Stimulated activated CD8-positive, alpha-beta memory T cell treated with anti-CD3 and anti-CD28 coated beads, Interleukin-4, amount 100 ng/mL, for 1 hour (primary cell): ENCODE data around the gene GPR137.
"Not testable (repeated sequence)": the region's sequence is repeated elsewhere in the genome, so short reads cannot be mapped to it uniquely, and the experiment has no call there.

Source experiments
- DNase-seq, 2 donors: peaks; one replicate each; pipeline ENCODE4 v3.0.0-alpha.2; 2020; ENCODE audit warnings: low read depth in 2 of 2, low spot score in 1 of 2

GPR137 gene, protein sequence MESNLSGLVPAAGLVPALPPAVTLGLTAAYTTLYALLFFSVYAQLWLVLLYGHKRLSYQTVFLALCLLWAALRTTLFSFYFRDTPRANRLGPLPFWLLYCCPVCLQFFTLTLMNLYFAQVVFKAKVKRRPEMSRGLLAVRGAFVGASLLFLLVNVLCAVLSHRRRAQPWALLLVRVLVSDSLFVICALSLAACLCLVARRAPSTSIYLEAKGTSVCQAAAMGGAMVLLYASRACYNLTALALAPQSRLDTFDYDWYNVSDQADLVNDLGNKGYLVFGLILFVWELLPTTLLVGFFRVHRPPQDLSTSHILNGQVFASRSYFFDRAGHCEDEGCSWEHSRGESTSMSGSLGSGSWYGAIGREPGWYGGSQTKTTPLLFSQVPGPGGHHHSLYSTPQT

DNA sequence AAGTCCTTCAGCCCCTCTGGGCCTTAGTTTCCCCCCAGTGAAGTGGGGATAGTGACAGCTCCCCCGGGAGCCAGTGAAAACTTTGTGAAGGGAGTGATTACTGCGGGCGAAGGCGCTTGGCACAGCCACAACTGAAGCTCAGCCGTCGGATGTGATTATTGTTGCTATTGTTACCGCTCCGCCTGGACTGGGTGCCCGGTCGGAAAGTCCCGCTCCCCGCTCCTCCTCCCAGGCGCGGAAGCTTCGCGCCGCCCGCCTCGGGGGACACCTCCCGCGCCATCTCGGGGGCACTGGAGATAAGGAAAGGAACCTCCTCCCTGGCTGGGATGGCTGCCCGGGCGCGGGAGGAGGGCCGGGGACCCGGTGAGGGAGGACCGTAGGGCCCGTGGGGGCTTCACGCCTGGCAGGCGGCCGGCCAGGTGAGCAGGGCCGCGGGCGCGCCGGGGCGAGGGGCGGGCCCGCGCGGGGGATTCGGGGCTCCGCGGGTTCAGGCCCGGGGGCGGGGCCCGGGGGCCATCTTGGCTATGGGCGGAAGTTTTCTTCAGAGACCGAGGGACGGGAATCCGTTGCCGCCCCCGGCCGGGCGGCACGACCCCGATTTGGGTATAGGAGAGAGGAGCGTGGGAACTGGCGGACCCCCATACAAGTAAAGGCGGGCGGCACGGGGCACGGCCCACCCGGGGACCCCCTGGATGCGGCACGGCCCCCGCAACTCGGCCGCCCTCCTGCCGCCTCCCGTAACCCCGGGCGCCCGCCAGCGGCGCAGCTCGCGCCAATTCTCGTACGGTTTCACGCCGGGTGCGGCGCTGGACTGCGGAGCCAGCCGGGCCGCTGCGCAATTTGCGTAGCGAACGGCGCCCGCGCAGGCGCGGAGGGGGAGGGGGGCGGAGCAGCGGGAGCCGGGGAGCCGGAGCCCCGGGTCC, at the start of gene GPR137:
GPR137 (plus strand) TSS at position 887 of the 923 bp plus-strand sequence. CDS start 677 bp downstream, outside the sequence.
- DNase-seq, result peak; percentile 79 to 84

- no peak for DNase-seq
Observed at GRCh38 chr11:64237484-64237951, 48.1 kb upstream of the GPR137 start.

DNA sequence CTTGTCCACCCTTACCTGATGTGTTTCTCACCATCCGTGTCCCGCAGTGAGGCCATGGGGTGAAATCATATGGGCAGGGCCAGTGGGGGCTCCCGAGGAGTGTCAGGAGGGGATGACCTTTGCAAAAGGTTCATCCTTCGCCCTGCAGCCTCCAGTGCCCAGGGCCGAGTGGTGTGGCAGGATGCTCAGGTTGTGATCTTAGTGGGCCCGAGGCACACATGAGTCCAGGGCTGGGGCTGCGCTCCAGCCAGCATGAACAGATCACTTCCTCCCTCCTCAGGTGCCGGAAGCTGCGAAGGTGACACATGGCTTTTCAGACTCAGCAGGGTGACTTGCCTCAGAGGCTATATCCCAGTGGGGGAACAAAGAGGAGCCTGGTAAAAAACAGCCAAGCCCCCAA, 47.6 kb upstream of the GPR137 start:
- DNase-seq, result no peak

DNA sequence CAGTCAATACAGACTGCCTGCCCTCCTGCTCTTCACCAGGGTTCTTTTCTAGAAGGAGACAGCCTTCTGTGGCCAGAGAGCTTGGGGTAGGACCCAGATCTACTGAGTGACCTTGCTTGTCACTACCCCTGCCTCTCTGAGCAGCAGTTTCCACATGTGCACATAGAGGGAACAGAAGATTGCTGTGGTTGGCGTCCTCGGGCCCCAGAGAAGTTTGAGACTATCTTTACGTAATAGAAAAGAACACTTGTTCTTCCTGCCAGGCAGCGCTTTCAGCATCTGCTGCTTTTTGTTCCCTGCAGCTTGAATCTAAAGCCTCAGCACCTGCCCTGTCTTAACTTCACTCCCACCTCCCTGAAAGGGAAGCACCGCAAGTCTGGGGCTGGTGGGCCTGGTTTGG, 46.6 kb upstream of the GPR137 start:
- no peak for DNase-seq

DNA sequence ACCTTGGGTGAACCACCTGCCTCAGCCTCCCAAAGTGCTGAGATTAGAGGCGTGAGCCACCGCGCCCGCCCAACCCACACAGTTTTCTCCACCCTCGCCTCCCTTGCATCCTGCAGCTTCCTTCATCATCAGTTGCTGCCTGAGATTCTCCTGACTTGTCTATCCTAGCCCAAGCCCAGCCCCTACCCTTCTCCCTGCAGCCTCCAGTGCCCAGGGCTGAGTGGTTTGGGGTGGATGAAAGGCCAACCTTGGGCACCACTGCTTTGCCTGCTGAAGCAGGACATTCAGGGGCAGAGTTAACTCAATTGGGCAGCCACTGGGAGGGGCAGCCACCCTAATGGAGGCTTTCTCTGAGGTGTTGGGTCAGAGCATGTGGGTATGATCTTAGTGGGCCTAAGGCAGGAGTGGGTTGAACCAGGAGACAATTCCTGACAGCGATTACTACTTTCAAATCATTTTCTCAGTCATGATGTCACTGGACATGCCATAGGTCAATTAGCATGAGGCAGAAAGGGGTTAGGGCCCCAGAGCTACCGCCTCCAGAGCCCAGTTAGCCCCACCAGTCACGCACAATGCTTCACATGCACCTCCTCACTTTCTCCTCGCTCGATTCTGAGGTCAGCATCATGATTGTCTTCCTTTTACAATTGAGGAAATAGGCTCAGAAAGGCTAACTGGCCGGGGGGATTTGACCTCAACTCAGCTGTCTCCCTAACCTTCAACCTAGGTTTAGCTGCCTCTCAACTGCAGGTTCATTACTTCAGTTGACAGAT, 45.8 kb upstream of the GPR137 start:
- no peak for DNase-seq

GRCh38 chr11:64240435-64241240, 45.0 kb upstream of the GPR137 start, which contains the start of gene FKBP2:
Gene FKBP2 (plus strand): TSS chr11:64241095. CDS start chr11:64242388, 1,293 bp downstream.
- peak; percentile 95 to 97 for DNase-seq

GRCh38 chr11:64241241-64241490, 44.5 kb upstream of the GPR137 start:
- peak; percentile 97 to 99 for DNase-seq

GRCh38 chr11:64241491-64242374, 43.9 kb upstream of the GPR137 start:
- no peak for DNase-seq

DNA sequence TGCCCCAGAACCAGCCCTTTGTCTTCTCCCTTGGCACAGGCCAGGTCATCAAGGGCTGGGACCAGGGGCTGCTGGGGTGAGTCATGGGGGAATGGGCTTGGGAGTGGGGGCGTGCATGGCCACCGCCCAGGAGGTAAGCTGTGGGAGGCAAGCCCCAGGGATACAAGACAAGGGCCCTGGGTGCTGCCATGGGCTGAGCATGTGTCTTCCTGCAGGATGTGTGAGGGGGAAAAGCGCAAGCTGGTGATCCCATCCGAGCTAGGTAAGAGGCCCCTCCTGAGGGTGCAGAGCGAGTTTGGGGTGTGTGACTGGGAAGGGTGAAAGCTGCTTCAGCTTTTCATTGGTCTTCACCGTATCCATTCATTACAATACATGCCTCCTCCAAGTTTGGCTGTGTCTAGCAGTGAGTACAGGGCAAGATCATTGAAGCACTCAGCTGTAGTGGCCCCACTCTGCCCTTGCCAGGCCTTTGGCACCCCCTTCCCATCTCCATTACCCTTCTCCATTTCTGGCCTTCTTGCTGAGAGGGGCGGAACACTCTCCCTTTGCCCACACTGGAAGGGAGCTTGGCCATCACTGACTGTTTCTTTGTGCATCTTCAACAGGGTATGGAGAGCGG, 42.3 kb upstream of the GPR137 start:
- no peak for DNase-seq

DNA sequence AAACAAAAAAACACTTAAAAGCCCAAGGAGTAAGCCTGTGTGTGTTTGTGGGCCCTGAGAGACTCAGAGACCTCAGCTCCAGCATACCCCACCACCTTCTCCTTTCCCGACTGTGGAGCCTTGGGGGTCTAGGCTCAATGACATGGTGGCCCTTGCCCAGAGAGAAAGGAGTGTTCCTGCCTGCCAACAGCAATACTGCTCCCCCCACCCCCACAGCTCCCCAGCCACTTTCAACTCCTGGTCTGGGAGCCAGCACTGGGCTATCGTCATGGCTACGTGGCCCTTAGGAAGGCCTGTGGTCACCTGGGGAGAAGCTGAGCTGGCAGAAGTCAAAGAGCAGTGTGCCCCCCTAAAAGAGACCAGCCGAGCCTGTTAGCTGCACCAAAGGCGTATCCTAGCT, 41.5 kb upstream of the GPR137 start:
- DNase-seq, result no peak

DNA sequence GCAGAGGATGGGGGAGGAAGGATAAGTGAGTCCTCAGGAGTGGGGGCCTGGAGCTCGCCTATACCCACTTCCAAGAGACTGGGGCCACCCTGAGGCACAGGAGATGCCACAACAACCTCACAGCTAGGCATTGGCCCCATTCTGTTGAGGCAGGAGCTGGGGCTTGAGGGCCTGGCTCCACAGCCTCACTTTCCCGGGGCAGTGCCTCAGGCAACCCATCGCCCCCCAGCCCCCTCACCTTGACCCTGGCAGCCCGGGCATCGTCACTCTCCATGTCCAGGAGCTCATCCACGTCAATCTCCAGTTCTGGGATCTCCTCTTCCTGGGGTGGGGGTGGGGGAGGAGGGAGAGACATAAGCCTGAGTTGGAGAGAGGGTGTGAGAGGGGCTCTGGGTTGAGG, 40.7 kb upstream of the GPR137 start:
- no peak for DNase-seq

DNA sequence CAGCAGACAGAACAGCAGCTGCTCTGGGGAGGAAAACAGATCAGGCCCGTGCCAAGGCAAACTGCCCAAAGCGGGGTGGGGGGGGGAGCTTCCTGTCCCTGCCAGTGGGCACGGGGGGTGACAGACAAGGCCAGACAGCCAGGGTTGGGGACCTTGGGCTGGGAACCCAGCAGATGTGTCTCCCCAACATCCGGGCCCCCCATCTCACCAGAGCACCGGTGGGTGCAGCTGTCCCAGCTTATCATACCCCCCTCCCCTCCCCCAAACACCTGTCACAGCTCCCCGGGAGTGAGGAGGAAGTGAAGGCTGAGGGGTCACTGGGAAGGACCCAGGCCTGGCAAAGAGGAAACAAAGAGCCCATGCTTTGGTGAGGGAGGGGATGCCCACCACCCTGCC, 40.2 kb upstream of the GPR137 start:
- no peak for DNase-seq

GRCh38 chr11:64245797-64246620, 39.6 kb upstream of the GPR137 start:
- peak in 1 of 2 donors; percentile 39 for DNase-seq

GRCh38 chr11:64246621-64246870, 39.1 kb upstream of the GPR137 start:
- not testable (repeated sequence) for DNase-seq

- no peak for DNase-seq
Observed at GRCh38 chr11:64246871-64247728, 38.5 kb upstream of the GPR137 start, which contains the start of gene PPP1R14B. Gene PPP1R14B (minus strand): TSS chr11:64246943. CDS start chr11:64246673, 270 bp downstream.

- no peak for DNase-seq
Observed at GRCh38 chr11:64247729-64248531, 37.7 kb upstream of the GPR137 start.

DNA sequence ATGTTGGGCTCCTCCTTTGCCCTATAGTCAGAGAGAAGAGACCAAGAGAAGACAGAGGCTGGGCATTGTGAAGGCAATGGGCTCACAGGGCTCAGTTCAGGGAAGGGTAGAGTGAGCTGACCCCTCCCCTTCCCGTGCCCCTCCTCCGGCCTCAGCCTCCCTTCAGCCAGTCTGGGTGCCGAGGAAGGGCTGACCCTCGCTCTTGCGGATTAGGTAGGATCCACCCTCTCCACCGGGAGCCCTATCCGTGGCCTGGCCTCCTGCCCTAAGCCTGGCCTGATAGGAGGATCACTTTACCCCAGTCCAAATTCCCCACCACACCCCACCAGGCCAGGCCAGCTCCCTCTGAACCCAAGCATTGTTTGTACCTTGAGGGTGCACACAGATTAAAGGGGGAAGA, 37.1 kb upstream of the GPR137 start:
- no peak for DNase-seq
